HG03045 (cell line): ENCODE measurements around the gene GNG4.
"Not testable (repeated sequence)": the region's sequence is repeated elsewhere in the genome, so short reads cannot be mapped to it uniquely, and the experiment has no call there.

Experiments
- ATAC-seq: cut with Tn5 transposase; IDR thresholded peaks from one replicate; pipeline ENCODE4 v1.9.1; 2021; ENCODE audit warnings: mild to moderate bottlenecking, moderate library complexity; ENCODE audit not compliant: unreplicated experiment

The GNG4 gene

DNA sequence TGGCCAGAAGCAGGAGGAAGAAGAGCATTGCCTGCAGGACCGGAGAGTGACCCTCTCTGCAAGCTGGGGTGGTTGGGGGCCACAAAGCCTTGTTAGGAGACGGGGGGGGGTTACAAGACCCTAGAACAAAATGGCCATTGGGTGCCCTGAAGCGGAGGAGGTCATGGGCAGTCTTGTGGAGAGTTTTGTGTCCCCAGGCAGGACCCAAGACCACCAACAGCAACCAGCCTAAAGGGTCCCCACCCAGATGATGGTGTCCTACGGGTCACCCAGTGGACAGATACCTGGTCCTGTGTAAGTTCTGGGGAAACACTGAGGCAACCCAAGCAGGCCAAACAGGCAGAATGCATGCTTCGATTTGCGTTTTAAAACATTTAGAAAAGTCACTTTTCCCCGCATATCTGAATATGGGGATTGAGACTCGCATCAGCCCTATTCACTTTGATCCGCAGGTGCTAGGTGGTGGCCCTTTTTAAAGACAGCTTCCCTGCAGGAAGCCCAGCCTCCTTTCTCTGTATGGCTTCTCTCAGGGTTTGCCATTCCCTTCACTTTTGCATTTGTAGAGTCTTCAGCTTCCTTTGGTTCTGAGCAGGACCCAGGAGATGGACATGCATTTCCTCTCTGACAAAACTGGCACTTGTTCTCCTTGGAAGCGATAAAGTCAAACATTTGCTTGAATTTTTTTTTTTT, 21.1 kb downstream of the GNG4 start:
- no peak for ATAC-seq

DNA sequence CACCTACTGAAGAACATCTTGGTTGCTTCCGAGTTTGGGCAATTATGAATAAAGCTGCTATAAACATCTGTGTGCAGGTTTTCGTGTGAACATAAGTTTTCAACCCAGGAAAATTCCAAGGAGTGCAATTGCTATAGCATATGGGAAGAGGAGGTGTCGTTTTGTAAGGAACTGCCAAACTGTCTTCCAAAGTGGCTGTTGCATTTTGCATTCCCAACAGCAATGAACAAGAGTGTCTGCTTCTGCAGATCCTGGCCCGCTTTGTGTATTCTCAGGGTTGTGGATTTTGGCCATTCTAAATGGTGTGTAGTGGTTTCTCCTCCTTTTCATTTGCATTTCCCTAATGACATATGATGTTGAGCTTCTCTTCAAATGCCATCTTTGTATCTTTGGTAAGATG, 23.8 kb downstream of the GNG4 start:
- ATAC-seq: no peak

DNA sequence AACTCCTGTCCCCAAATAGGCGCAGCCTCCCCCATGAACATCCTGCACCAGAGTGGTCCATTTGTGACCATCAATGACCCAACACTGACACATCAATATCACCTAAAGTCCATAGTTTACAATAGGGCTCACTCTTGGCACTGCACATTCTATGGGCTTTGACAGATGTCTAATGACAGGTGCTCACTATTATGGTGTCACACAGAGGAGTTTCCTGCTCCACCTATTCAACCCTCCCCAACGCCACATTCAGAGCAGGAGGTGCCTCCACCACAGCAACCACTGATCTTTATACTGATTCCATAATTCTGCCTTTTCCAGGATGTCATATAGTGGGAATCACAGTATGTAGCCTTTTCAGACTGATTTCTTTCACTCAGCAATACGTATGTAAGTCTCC, 24.2 kb downstream of the GNG4 start:
- no peak for ATAC-seq

DNA sequence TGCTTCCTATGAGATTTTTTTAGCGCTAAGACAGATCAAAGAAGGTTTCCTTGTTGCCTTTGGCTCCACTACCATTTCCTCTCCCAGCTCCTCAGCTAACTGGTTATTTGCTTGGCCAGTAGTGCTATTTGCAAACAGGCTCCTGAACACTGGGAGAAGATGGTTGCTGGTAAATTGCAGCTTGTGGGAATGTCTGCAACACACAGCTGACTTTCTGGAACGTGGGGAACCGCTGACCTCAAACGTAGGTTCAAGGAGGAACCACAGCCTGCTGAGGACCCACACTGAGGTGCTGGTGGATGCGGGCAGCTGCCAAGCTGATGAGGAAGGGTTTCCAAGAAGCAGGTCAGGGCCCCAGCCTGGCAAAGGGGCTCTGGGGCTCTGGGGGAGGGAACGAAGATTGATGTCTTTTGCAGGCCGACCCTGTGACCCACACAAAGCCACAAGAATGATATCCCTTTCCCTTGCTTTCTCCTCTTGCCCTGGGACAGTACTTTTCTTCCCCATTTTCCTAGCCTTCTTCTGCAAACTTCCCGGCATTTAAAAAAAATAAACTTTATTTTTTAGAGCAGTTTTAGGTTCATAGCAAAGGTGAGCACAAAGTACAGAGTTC, 24.8 kb downstream of the GNG4 start:
- ATAC-seq: no peak

DNA sequence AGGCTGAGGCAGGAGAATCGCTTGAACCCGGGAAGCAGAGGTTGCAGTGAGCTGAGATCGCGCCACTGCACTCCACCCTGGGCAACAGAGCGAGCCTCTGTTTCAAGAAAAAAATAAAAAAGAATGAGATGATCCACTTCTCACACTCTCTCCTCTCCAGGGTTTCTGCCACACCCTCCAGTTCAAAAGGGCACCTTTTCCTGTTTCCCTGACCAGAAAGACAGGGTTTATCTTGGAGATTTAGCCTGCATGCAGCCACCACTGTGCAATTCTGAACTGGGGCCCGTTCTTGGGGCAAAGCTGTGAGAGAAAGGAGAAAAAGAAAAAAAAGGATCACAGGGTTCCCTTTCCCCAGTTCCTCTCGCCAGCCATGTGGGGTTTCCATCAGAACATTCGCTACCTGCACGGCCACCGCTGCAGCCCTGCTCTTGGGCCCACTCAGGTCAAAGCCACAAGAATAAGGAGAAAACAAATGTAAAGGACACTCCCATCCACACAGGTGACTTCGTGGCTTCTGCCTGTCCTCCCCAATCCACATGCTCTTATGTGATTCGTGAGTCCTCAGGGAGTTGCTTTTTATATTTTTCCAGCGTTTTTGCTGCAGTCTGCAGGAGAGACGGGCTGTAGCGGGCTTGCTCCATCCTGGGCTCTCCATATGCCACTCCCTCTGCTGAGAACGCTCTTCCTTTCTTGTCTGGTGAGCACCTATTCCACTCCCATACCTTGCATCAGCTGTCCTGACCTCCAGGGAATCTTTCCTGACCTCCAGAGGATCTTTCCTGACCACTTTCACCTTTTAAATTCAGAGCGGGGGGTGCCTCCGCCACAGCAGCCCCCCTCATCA, 26.4 kb downstream of the GNG4 start:
- no peak for ATAC-seq

DNA sequence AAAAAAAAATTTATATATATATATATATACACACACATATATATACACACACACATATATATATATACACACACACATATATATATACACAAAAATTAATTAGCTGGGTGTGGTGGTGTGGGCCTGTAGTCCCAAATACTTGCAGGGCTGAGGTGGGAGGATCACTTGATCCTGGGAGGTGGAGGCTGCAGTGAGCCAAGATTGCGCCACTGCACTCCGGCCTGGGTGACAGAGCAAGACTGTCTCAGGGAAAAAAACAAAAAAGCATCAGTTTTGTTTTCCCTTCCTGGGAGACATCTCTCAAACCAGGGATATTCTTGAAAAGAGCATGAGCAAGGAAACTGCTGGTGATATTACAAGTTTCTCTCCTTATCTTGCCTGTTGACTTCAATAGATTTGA, 30.4 kb downstream of the GNG4 start:
- ATAC-seq: not testable (repeated sequence)

DNA sequence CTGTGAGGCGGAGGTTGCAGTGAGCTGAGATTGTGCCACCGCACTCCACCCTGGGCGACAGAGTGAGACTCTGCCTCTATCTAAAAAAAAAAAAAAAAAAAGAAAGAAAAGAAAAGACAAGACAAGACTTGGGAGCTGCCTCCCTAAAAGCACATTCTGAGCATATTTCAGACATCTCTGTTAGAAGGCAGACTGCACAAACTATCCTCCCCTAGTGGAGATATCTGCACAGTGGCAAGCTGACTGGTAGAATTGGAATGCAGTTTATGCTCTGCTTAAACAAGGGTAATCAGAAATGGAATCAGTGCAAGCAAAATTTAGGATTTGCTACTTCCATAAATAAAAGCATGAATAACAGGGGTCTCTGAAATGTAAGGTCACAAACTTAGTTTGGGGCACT, 31.8 kb downstream of the GNG4 start:
- no peak for ATAC-seq

DNA sequence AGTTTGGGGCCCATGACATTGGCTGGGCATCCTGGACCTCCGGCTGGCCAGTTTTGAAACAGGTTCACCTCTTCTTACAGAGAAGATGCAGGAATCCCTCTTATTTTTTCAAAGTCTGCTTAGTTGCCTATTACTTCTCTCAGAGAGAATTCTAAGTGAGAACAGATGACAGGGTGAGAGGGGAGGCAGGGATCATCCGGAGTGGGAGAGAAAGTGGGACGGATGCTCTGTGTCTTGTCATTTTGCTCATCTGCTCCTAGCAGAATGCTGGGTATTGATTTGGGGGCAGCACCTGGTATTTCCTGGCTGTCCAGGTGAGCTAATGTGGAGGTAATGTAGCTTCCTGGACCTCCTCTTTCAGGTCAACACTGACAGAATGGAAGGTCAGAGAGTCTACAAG, 32.4 kb downstream of the GNG4 start:
- no peak for ATAC-seq

DNA sequence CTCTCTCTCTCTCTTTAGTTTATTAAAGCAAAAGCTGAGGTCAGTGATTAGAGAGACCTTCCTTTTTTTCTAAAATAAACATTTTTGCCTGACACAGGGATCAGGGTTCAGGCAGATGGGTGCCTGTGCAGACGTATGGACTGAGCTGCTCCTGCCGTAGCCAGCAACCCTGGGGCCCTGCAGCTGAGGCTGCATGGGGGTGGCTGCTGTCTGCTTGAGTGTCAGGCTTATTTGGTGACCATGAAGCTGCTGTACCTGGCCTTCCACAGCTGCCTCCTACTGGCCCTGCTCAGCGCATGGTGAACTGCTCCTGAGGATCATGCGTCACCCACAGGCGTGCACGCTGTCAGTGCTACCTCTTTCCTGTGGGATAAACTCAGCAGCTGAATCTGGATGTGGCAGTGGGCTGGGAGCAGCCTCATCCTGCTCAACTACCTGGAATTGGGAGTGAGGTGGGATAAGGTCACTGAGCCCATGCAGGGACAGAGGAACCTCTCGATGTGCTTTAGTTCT, 35.1 kb downstream of the GNG4 start:
- ATAC-seq: no peak

DNA sequence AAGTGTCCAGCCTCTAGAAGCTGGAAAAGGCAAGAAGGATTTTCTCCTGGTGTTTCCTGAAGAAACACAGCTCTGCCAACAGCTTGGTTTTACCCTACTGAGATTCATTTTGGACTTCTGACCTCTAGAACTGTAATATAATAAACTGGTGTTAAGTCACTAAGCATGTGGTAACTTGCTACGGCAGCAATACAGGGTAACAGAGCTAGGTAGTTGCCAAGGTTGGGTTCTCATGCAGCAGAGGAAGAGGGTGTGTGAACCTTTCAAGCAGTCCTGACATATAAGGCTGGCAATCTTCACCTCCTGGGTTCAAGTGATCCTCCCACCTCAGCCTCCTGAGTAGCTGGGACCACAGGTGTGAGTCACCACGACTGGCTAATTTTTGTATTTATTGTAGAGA, 36.0 kb downstream of the GNG4 start:
- no peak for ATAC-seq

DNA sequence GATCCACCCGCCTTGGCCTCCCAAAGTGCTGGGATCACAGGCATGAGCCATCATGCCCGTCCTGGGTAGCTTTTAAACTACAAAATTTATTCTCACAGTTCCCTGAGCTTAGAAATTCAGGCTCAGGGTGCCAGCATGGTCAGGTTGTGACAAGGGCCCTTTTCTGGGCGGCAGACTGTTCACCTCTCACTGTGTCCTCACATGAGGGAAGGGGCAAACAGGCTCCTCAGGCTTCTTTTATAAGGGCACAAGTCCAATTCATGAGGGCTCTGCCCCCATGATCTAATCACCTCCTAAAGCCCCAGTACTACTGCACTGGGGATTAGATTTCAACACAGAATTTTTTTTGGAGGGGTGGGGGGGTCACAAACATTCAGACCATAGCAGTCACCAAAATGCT, 36.8 kb downstream of the GNG4 start:
- ATAC-seq: no peak

DNA sequence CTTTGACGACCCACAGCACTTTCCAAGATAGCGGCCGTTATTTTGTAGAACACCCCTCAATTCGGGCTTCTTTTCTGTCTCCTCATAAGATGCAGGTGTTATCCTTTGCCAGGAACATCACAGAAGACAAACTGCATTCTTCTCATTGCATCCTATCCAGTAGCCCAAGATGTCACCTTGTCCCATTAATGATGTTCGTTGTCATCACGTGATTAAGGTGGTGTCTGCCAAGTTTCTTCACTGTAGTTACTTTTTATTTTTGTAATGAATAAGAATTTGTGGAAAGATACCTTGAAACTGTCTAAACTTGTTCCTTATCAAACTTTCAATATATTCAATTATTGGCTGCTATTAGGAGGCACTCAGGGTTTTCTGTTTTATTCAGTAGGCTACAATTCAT, 39.4 kb downstream of the GNG4 start:
- no peak for ATAC-seq

DNA sequence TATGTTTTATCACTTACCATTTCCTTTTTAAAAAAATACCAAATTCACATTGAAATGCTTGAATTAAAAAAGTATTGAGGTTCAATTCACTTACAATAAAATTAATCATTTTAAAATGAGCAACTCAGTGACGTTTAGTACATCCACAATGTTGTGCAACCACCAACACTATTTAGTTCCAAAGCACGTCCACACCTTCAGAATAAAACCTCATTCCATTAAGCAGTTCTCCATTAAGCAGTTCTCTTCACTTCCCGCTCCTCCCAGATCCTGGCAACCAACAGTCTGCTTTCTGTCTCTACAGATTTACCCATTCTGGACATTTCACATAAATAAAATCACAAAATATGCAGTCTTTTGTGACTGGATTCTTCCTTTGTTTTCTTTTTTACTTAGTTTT, 41.3 kb downstream of the GNG4 start:
- ATAC-seq: no peak

DNA sequence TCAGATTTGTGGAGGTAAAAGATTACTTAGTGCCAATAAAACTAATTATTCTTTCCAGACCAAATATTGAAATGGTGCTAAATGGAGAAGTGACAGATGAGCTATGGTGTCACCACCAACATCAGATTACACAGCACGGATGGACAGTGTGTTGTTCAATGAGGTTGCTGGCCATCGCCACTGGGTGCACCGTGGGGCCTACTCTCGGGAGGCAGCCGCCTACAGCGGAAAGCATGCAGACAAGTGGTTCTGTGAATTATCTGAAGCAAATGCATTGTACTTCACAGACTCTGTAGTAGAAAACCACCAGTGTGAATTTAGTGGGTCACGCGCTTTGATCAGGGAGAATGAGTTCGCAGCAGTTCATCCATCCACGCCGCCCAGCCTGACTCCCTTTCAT, 42.3 kb downstream of the GNG4 start:
- ATAC-seq: no peak

DNA sequence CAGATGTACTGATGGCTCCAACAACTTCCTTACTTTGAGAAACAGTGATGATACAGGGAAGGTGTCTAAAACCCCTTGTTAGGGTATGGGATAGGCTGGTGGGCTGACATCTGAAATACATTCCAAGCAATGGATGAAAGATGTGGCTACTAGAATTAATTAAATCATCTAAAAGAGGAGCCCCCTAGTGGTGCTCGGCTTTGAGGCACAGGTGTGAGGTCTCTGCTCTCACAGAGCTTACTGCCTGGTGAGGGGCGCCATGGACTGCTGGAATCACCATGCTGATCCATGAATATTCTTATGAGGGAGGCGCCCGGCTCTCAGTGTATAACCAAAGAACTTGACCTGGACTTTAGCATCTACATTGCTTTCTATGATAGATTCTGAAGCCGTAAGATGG, 48.5 kb downstream of the GNG4 start:
- no peak for ATAC-seq

DNA sequence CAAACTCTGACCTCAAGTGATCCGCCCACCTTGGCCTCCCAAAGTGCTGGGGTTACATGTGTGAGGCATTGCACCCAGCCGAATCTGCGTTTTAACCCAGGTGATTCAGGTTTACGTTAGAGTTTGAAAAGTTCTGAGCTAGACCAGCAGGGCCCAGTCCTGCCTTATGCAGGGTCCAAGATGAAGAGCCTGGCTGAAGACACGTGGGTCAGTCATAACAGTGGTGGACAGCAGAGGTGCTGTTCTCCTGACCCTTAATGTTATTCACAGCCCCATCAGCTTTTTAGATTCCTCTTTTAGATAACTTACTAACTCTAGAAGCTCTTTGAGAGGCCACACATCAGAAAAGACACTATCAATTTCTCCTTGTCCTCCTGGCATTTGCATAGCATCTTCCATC, 50.0 kb downstream of the GNG4 start:
- ATAC-seq: no peak

DNA sequence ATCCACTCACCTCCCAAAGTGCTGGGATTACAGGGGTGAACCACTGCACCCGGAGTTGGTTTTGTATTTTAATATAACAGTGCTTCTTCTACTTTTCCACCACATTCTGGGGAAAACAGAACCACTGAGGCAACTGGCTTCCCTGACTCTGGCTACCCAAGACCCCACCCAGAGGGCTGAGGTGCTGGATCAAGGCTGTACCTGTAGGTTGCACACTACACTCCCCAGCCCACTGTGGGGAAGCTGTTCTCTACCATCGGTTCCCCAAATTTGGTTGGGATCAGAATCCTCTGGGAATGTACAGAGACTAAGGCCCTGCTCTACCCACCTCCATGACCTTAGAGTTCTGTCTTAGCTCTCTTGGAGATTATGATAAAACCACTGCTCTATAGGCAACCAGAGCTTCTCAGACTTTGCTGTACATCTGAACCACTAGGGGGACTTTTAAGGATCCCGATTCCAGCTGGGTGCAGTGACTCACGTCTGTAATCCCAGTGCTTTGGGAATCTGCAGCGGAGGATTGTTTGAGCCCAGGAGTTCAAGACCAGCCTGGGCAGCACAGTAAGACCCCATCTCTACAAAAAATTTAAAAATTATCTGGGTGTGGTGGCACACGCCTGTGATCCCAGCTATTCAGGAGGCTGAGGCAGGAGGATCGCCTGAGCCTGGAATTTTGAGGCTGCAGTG, 51.6 kb downstream of the GNG4 start:
- no peak for ATAC-seq

DNA sequence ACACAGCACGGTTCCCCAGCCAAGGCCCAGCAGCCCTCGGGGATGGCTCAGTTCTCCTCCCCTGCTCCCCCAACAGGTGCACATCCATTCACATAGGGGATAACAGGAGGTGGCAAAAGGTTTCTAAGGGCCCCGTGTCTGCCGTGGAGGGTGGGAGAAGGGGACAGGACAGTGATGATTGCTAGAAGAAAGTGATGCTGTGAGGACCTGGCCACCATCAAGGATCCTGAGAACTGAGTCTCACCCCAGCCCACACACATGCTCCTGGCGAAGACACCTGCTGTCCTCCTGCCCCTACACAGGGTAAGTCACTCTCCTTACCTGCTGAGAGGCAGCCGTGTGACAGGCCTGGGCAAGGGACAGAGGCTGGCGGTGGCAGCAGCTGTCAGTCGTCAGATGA, 54.5 kb downstream of the GNG4 start:
- ATAC-seq: no peak

DNA sequence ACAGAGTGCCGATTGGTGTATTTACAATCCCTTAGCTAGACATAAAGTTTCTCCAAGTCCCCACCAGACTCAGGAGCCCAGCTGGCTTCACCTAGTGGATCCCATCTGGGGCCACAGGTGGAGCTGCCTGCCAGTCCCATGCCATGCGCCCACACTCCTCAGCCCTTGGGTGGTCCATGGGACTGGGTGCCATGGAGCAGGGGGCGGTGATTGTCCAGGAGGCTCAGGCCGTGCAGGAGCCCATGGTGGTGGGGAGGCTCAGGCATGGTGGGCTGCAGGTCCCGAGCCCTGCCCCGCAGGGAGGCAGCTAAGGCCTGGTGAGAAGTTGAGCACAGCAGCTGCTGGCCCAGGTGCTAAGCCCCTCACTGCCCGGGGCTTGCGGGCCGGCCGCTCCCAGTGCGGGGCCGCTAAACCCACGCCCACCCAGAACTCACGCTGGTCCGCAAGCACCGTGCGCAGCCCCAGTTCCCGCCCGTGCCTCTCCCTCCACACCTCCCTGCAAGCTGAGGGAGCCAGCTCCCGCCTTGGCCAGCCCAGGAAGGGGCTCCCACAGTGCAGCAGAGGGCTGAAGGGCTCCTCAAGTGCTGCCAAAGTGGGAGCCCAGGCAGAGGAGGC, 55.2 kb downstream of the GNG4 start:
- not testable (repeated sequence) for ATAC-seq

DNA sequence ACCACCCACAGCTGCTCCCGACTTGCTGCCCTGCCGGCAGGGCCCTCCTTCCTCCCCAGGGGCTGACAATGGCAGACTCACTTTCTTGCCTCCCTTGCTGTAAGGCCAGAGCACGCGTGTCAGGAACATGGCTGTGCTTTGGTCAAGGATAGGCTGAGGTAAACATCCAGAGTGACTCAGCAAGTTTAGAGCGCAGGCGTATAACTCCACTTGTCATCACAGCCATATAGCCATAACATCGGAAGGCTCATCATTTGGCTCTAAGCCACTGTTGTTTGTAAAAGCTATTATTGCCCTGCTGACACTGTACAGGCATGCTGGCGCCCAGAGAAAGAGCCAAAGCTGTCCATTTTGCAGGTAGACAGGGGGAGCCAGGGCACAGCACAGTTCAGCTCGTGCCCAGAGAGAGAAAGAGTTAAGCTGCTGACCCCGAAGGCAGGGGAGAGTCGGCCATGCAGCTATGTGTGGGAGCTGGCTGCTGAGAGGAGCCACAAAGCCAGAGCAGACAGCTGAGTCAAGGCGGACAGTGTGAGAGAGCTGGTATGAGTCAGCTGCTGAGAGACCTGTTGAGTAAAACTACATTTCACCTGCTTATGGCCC, 60.6 kb downstream of the GNG4 start:
- ATAC-seq: no peak

DNA sequence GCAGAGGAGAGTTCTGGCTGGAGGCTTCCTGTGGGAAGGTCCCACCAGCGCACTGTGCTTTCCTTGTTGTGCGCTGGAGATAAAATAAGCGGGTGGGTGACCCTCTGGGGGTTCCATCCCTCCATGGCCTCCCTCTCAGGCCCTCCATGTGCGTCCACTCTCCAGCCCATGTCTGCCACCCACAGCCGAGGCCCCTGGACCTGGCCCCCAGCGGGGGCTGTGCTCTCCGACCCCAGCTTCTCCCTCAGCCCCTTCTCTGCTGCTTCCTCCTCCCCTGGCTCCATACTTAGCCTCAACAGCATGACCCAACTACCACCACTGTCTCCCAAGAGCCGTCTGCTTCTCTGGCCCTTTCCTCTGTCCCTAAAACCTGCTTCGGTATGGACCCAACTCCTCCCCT, 61.4 kb downstream of the GNG4 start:
- no peak for ATAC-seq
